GM12878 (cell line): ENCODE results near the gene SLC45A1. TPM values are rescaled to one million over a fixed set of nuclear protein-coding genes. Genes with fewer than 3 reads are reported as not detected.

ENCODE experiments used
- ATAC-seq: fragments of 200-7000 bp; cut with Tn5 transposase; 3 replicates; pipeline ENCODE4 v1.9.1; 2020; ENCODE audit warnings: mild to moderate bottlenecking, moderate library complexity
- BruUV-seq: library from RNA; stranded (reverse); fragments of 400-500 nt; replicated peaks from 2 replicates; lab custom pipeline; 2021; lab: Mats Ljungman, UMichigan
- CTCF ChIA-PET: fragments of 300-600 bp; sonication (Branson Sonifier 250); formaldehyde crosslinking; extraction: SDS; loops from one replicate; lab custom pipeline; 2021; ENCODE audit warnings: inconsistent platforms; lab: Yijun Ruan, JAX
- POLR2A ChIA-PET: fragments of 350-600 bp; formaldehyde crosslinking; extraction: SDS; loops from one replicate; lab custom pipeline; 2021; ENCODE audit warnings: inconsistent platforms; lab: Charles Lee
- RAD21 ChIA-PET: fragments of 300-600 bp; sonication (Branson Sonifier 250); formaldehyde crosslinking; loops from one replicate; lab custom pipeline; 2023; ENCODE audit warnings: antibody characterized with exemption; ENCODE audit not compliant: unreplicated experiment; lab: Charles Lee
- SMC1A ChIA-PET: fragments of 300-600 bp; sonication (Branson Sonifier 250); formaldehyde crosslinking; loops from one replicate; lab custom pipeline; 2023; ENCODE audit not compliant: unreplicated experiment, uncharacterized antibody; lab: Charles Lee
- DNase-seq: peaks from one replicate; pipeline ENCODE4 v3.0.0-alpha.2; 2011; ENCODE audit warnings: low read depth, low spot score
- FAIRE-seq: peaks from 3 replicates; lab custom pipeline; 2011; peaks lifted over from hg19 to GRCh38; lab: Jason Lieb, UNC
- H2AFZ ChIP-seq: 2 replicates; pipeline ENCODE4 v1.6.0; 2011; ENCODE audit warnings: low read depth, low read length, control low read depth; ENCODE audit not compliant: control insufficient read depth
- H3K27ac ChIP-seq: 2 replicates; pipeline ENCODE4 v1.5.1; 2011; ENCODE audit warnings: control low read depth; ENCODE audit not compliant: control insufficient read depth, insufficient read depth
- H3K27me3 ChIP-seq, 2 experiments: replicated peaks in 1 of 2; 2 replicates each; pipeline versions ENCODE4 v1.6.0 to v1.6.1; 2011; ENCODE audit warnings: low read length in 1 of 2; ENCODE audit not compliant: control insufficient read depth in 2 of 2, insufficient read depth in 2 of 2
- H3K36me3 ChIP-seq, 2 experiments: 2 replicates each; pipeline ENCODE4 v1.5.1; 2011; ENCODE audit warnings: low read length in 1 of 2; ENCODE audit not compliant: control insufficient read depth in 2 of 2, insufficient read depth in 2 of 2
- H3K4me1 ChIP-seq: 2 replicates; pipeline ENCODE4 v1.6.1; 2011; ENCODE audit warnings: mild to moderate bottlenecking, low read length, moderate library complexity, mixed read lengths; ENCODE audit not compliant: control insufficient read depth, insufficient read depth
- H3K4me2 ChIP-seq: 2 replicates; pipeline ENCODE4 v1.6.0; 2011; ENCODE audit warnings: control low read depth; ENCODE audit not compliant: control insufficient read depth, insufficient read depth
- H3K4me3 ChIP-seq: fragments of 200-600 bp; sonication (generic); 2 replicates; pipeline ENCODE4 v1.5.1; 2016
- H3K79me2 ChIP-seq: 2 replicates; pipeline ENCODE4 v1.6.0; 2011; ENCODE audit warnings: low read length; ENCODE audit not compliant: control insufficient read depth, insufficient read depth
- H3K9ac ChIP-seq: 2 replicates; pipeline ENCODE4 v1.8.0; 2011; ENCODE audit warnings: low read length, control low read depth, mixed read lengths; ENCODE audit not compliant: control insufficient read depth, insufficient read depth
- H3K9me3 ChIP-seq: replicated peaks from 3 replicates; pipeline ENCODE4 v1.5.1; 2011; ENCODE audit warnings: mild to moderate bottlenecking, low read length; ENCODE audit not compliant: control insufficient read depth, insufficient read depth
- H4K20me1 ChIP-seq: 2 replicates; pipeline ENCODE4 v1.6.0; 2011; ENCODE audit not compliant: control insufficient read depth, insufficient read depth
- CREB1 ChIP-seq: IDR thresholded peaks from 2 replicates; pipeline ENCODE4 v1.6.1; 2012; ENCODE audit warnings: low read depth, mild to moderate bottlenecking, inconsistent platforms
- DPF2 ChIP-seq: fragments of 450-650 bp; IDR thresholded peaks from 2 replicates; pipeline ENCODE4 v1.6.1; 2017; ENCODE audit warnings: mild to moderate bottlenecking
- E4F1 ChIP-seq: fragments of 450-650 bp; IDR thresholded peaks from 2 replicates; pipeline ENCODE4 v1.6.1; 2018; ENCODE audit warnings: borderline replicate concordance, mild to moderate bottlenecking; ENCODE audit not compliant: partially characterized antibody
- FOXK2 ChIP-seq: fragments of 450-650 bp; IDR thresholded peaks from 2 replicates; pipeline ENCODE4 v1.6.1; 2017; ENCODE audit warnings: mild to moderate bottlenecking, moderate library complexity
- FOXM1 ChIP-seq: IDR thresholded peaks from 2 replicates; pipeline ENCODE4 v1.6.1; 2012; ENCODE audit warnings: low read depth, mild to moderate bottlenecking, inconsistent platforms, low read length, moderate library complexity
- MEF2B ChIP-seq: fragments of 450-650 bp; IDR thresholded peaks from 2 replicates; pipeline ENCODE4 v1.6.1; 2018; ENCODE audit warnings: mild to moderate bottlenecking, moderate library complexity; ENCODE audit not compliant: partially characterized antibody, poor library complexity, severe bottlenecking
- NFYA ChIP-seq: IDR thresholded peaks from 2 replicates; pipeline ENCODE4 v1.6.1; 2011; ENCODE audit warnings: low read depth, mild to moderate bottlenecking, low read length, improper control_type of control experiment, borderline replicate concordance
- NR2F1 ChIP-seq: fragments of 450-650 bp; conservative IDR thresholded peaks from 2 replicates; pipeline ENCODE4 v1.6.1; 2017; ENCODE audit warnings: mild to moderate bottlenecking
- PAX8 ChIP-seq: fragments of 450-650 bp; IDR thresholded peaks from 2 replicates; pipeline ENCODE4 v1.6.1; 2017; ENCODE audit warnings: mild to moderate bottlenecking, moderate library complexity
- POLR2AphosphoS2 ChIP-seq: IDR thresholded peaks from 2 replicates; pipeline ENCODE4 v1.6.1; 2011; ENCODE audit warnings: low read depth, mild to moderate bottlenecking, low read length, improper control_type of control experiment, moderate library complexity
- PRDM15 ChIP-seq: fragments of 450-650 bp; formaldehyde crosslinking; IDR thresholded peaks from 2 replicates; pipeline ENCODE4 v1.4.0; 2020; ENCODE audit warnings: mild to moderate bottlenecking, moderate library complexity
- TAF1 ChIP-seq: IDR thresholded peaks from 2 replicates; pipeline ENCODE4 v1.6.1; 2011; ENCODE audit warnings: mild to moderate bottlenecking, low read depth, low read length, borderline replicate concordance
- TCF3 ChIP-seq: IDR thresholded peaks from 2 replicates; pipeline ENCODE4 v1.6.1; 2012; ENCODE audit warnings: low read depth, mild to moderate bottlenecking, low read length, borderline replicate concordance; ENCODE audit not compliant: insufficient read depth
- WGBS: methylation state at CpG from one replicate; pipeline ENCODE4 v1.1.6; 2016; ENCODE audit warnings: low lambda C conversion rate; ENCODE audit not compliant: insufficient replicate concordance, insufficient coverage; ENCODE audit errors: missing lambda C conversion rate; 5-methylcytosine and 5-hydroxymethylcytosine counted together
- in situ Hi-C: fragments of 300-500 bp; cut with MboI; formaldehyde crosslinking; loops from 9 replicates; pipeline ENCODE4 v1.14.3; 2018; ENCODE audit warnings: mixed read lengths
- intact Hi-C: fragments of 100-400 bp; cut with micrococcal nuclease; formaldehyde crosslinking; loops from one replicate; pipeline ENCODE4 v1.14.2; 2022; ENCODE audit not compliant: unreplicated experiment
- polyA plus RNA-seq, 11 experiments: library from polyadenylated mRNA; depleted of rRNA in 4 of 11; unstranded in 6 of 11; stranded (reverse) in 5 of 11; fragments of >200 nt; fragmentation: Nextera tagmentation in 4 of 11; fragmentation: Illumina TruSeq in 1 of 11; extraction: Ambion mirVana in 4 of 11; extraction: Trizol in 1 of 11; gene quantifications; 1 replicate in 1 of 11; 2 replicates in 10 of 11; pipeline versions ENCODE4 v1.2.1 to v1.2.3, GENCODE V29; 2011 to 2016; ENCODE audit warnings: inconsistent platforms in 2 of 11, missing spikeins in 2 of 11, low read depth in 1 of 11
- total RNA-seq, 4 experiments: library from RNA; depleted of rRNA in 3 of 4; stranded (reverse); fragments of >200 nt in 3 of 4; fragmentation: Illumina TruSeq in 1 of 4; extraction: Trizol in 1 of 4; gene quantifications; 2 replicates each; pipeline versions ENCODE4 v1.2.1 to v1.2.3, GENCODE V29; 2013 to 2021
- TF ChIP-seq, protein P1 (sequence below): IDR thresholded peaks from 2 replicates; pipeline ENCODE4 v1.6.1; 2012; ENCODE audit warnings: low read length, inconsistent platforms

The SLC45A1 gene
- total and polyA plus RNA-seq, 10 of the 15 experiments (the other 5 are each of a cell fraction or from before 2014, with no cell fraction given) = 0.07 to 0.23 (median 0.13) TPM; not detected in 6

GRCh38 chr1:8285103-8285502 is 32.8 kb upstream of the SLC45A1 start:
- ChIA-PET CTCF (interaction anchor here (0.6 to 1.0 kb wide), 3 partner anchors 9 to 88 kb away, joined by 3 to 4 read pairs (median 3); no protein-coding TSS in a partner anchor), POLR2A (no interaction called here), RAD21 (no interaction called here), SMC1A (interaction anchor here (0.7 to 1.0 kb wide), 2 partner anchors 9 to 11 kb away, joined by 3 read pairs; no protein-coding TSS in a partner anchor)
- H4K20me1 ChIP-seq = no peaks in the 10 kb centered on the region
- no peak for TF ChIP-seq TAF1
- no peak for TF ChIP-seq E4F1
- TF ChIP-seq FOXM1 = no peak
- no peak for TF ChIP-seq NR2F1
- no peak for TF ChIP-seq FOXK2
- no peak for TF ChIP-seq PRDM15 (CRISPR knock-in tag)
- TF ChIP-seq CREB1 = no peak
- TF ChIP-seq NFYA = no peak
- TF ChIP-seq TCF3 = no peak
- no peak for TF ChIP-seq DPF2
- TF ChIP-seq MEF2B = no peak
- TF ChIP-seq PAX8 = no peak
- no peak for TF ChIP-seq POLR2AphosphoS2
- TF ChIP-seq, protein P1, sequence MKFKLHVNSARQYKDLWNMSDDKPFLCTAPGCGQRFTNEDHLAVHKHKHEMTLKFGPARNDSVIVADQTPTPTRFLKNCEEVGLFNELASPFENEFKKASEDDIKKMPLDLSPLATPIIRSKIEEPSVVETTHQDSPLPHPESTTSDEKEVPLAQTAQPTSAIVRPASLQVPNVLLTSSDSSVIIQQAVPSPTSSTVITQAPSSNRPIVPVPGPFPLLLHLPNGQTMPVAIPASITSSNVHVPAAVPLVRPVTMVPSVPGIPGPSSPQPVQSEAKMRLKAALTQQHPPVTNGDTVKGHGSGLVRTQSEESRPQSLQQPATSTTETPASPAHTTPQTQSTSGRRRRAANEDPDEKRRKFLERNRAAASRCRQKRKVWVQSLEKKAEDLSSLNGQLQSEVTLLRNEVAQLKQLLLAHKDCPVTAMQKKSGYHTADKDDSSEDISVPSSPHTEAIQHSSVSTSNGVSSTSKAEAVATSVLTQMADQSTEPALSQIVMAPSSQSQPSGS = no peak
- no peaks in the 10 kb centered on the region; the same call in 1 of the 3 replicates for H3K9me3 ChIP-seq
- H3K27ac ChIP-seq = no peak overlapping the region
- FAIRE-seq = no peak
- no TSS peak for BruUV-seq
- H3K27me3 ChIP-seq = no peaks in the 10 kb centered on the region
- no peaks in the 10 kb centered on the region for H3K79me2 ChIP-seq
- H2AFZ ChIP-seq = no peak overlapping the region
- in situ Hi-C loops = no loop called here
- WGBS = 73% methylated on average over 4 of the region's 4 CpGs
- DNase-seq = no peak
- intact Hi-C loops = no loop called here
- H3K4me2 ChIP-seq = no peak overlapping the region
- H3K4me3 ChIP-seq = no peak overlapping the region
- no peak overlapping the region for H3K9ac ChIP-seq
- no peaks in the 10 kb centered on the region for H3K36me3 ChIP-seq
- ATAC-seq = no peak
- H3K4me1 ChIP-seq = peaks cover 27% of the 10 kb centered on the region
